ENCODE measurements around the gene XXYLT1. TPM values are rescaled to one million over a fixed set of nuclear protein-coding genes. Genes with fewer than 3 reads are reported as not detected.

XXYLT1 gene
- total and polyA plus RNA-seq, 12 donors = 2.2 to 7.2 (median 3.6) TPM

GRCh38 chr3:195200010-195200822 is 70.7 kb downstream of the XXYLT1 start:
- WGBS, 2 donors = 95% methylated on average over 14 of the region's 14 CpGs
- intact Hi-C loops (cut with DNase I) = loop anchor here in 1 of 10 donors (10.0 kb wide), 1 partner anchor 45 kb away; no protein-coding TSS in a partner anchor
- Histone ChIP-seq H3K9me3 (no peaks in the 10 kb centered on the region), H3K27ac (no peak overlapping the region), H3K27me3 (no peaks in the 10 kb centered on the region), H3K36me3 (no peaks in the 10 kb centered on the region), H3K4me1 (peaks cover 5 to 41% (median 21%) of the 10 kb centered on the region in 9 donors), H3K4me3 (no peak overlapping the region)
- TF ChIP-seq CTCF (IDR thresholded peaks at IDR 0.05) = no peak
- DNase-seq = peak in 1 of 2 donors; percentile 2
- ATAC-seq = no peak

GRCh38 chr3:195198426-195199346 is 72.3 kb downstream of the XXYLT1 start:
- H3K4me3 ChIP-seq = no peak overlapping the region
- intact Hi-C loops (cut with DNase I) = loop anchor here in 1 of 10 donors (5.0 kb wide), 1 partner anchor 39 kb away; no protein-coding TSS in a partner anchor
- peaks cover 0 to 35% (median 11%) of the 10 kb centered on the region in 9 donors for H3K4me1 ChIP-seq
- TF ChIP-seq CTCF (IDR thresholded peaks at IDR 0.05) = no peak
- H3K9me3 ChIP-seq = no peaks in the 10 kb centered on the region
- 93 to 98% methylated on average over 19 of the region's 19 CpGs for WGBS, 2 donors
- ATAC-seq = no peak
- H3K27me3 ChIP-seq = no peaks in the 10 kb centered on the region
- no peaks in the 10 kb centered on the region for H3K36me3 ChIP-seq
- DNase-seq = no peak
- no peak overlapping the region for H3K27ac ChIP-seq

- H3K36me3 ChIP-seq = no peaks in the 10 kb centered on the region
- peak in 1 of 8 donors; percentile 11 for ATAC-seq
- H3K27me3 ChIP-seq = no peaks in the 10 kb centered on the region
- peaks cover 0 to 35% (median 11%) of the 10 kb centered on the region in 9 donors for H3K4me1 ChIP-seq
- H3K4me3 ChIP-seq = no peak overlapping the region
- 87 to 92% methylated on average over 11 of the region's 11 CpGs for WGBS, 2 donors
- peaks cover 0 to 2% (median 0%) of the 10 kb centered on the region in 11 donors for H3K9me3 ChIP-seq
- intact Hi-C loops (cut with DNase I) = loop anchor here in 1 of 10 donors (5.0 kb wide), 1 partner anchor 39 kb away; no protein-coding TSS in a partner anchor
- TF ChIP-seq CTCF (IDR thresholded peaks at IDR 0.05) = no peak
- DNase-seq = no peak
- H3K27ac ChIP-seq = no peak overlapping the region
Observed at GRCh38 chr3:195197765-195198425, 73.1 kb downstream of the XXYLT1 start.
